GM19467 (cell line): ENCODE data around the gene RNF11.
"Not testable (repeated sequence)": the region's sequence is repeated elsewhere in the genome, so short reads cannot be mapped to it uniquely, and the experiment has no call there.

Experiments
- ATAC-seq: cut with Tn5 transposase; IDR thresholded peaks from one replicate; pipeline ENCODE4 v1.9.1; 2021; ENCODE audit warnings: mild to moderate bottlenecking, moderate library complexity; ENCODE audit not compliant: unreplicated experiment

Gene RNF11

DNA sequence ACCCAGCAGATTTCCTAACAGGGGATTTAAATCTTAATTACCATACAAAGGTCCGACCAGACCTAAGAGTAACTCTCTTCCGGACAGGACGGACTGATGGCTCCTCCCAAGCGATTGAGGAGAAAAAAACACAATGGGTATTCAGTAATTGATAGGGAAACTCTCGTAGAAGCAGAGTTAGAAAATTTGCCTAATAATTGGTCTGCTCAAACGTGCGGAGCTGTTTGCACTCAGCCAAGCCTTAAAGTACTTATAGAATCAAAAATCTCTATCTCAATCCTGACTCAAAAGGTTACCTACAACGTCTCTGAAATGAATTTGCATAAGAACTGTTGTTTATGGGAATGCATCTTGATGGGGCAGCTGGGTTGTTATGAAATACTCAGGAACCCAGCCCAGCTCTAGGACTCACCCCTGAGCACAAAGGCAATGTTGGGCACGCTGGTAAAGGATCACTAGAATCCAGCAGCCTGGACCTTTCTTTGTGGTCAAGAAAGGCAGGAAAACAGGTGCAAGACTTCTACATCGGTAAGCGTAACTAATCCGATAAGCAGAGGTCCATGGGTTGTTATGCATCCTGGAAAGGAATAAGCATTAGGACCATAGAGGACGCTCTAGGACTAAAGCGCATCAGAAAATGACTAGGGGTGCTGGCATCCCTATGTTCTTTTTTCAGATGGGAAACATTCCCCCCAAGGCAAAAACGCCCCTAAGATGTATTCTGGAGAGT lies 8.7 kb upstream of the RNF11 start:
- not testable (repeated sequence) for ATAC-seq

GRCh38 chr1:51228471-51228870 lies 7.6 kb upstream of the RNF11 start:
- ATAC-seq = not testable (repeated sequence)

DNA sequence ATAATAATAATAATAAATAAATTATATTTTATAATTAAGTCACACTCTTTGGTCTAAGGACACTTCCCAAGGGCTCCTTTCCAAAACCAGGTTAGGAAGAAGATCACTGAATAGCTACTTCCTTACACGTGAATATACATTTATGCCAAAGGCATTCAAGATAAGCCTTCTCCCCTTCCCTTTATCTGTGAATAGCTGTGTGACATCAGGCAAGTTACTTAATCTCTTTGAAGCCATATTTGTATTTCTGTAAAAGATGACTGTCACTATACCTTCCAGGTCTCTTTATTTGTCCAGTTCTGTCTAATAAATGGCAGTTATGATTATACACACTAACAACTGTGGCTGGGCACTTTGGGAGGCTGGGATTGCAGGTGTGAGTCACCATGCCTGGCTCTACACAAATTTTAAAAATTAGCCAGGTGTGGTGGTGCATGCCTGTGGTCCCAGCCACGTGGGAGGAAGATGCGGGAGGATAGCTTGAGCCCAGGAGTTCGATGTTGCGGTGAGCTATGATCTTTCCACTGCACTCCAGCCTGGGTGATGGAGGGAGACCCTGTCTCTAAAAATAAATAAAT lies 5.5 kb upstream of the RNF11 start:
- ATAC-seq = no peak

GRCh38 chr1:51231120-51231519 lies 5.0 kb upstream of the RNF11 start:
- ATAC-seq = no peak

- no peak for ATAC-seq
These were observed 4.2 kb upstream of the RNF11 start for GRCh38 chr1:51231896-51232295.

DNA sequence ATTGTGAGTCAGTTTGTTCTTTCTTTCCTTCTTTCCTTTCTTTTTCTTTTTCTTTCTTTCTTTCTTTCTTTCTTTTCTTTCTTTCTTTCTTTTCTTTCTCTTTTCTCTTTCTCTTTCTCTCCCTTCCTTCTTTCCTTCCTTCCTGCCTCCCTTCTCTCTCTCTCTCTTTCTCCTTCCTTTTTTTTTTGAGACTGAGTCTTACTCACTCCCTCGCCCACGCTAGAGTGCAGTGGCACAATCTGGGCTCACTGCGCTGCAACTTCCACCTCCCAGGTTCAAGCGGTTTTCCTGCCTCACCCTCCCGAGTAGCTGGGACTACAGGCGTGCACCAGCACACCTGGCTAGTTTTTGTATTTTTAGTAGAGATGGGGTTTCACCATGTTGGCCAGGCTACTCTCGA lies 1.8 kb upstream of the RNF11 start:
- not testable (repeated sequence) for ATAC-seq

- peak; percentile 58 for ATAC-seq
These were observed 1.2 kb upstream of the RNF11 start for GRCh38 chr1:51234721-51235425.

DNA sequence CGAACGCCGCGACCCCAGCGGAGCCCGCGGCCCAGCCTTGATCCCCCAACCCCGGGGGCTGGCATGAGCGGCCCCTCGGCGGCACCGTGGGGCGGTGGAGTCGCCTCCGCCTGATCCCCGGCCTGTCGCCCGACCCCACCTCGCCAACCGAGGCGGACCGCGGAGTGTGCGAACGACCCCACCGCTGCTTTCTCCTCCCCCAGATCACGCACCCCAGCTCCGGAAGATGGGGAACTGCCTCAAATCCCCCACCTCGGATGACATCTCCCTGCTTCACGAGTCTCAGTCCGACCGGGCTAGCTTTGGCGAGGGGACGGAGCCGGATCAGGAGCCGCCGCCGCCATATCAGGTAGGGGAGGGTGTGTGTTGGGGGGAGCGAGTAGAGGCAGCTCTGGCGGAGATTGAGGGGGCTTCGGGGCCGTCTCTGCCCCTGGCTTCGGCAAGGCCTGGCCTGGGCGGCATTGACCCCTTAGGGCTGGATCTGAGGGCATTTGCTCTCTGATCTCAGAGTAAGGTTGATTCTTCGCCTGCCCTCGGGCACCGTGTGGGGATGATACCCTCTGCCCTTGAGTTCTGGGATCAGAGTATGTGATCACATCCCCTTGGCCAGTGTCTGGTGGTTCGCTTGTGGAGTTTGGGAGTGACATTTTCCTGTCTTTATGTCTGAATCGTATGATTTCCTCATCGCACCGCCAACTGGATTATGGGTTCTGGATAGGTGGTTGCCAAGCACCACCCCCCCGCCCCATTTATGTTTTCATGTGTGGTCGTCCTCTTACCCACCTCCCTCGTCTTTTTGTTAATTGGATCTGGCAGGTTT lies 668 bp downstream of the RNF11 start:
- ATAC-seq = no peak

- no peak for ATAC-seq
These were observed 1.4 kb downstream of the RNF11 start for GRCh38 chr1:51237351-51238033.

- ATAC-seq = no peak
These were observed 1.9 kb downstream of the RNF11 start for GRCh38 chr1:51238034-51238403.

- ATAC-seq = no peak
These were observed 4.0 kb downstream of the RNF11 start for GRCh38 chr1:51240084-51240483.

DNA sequence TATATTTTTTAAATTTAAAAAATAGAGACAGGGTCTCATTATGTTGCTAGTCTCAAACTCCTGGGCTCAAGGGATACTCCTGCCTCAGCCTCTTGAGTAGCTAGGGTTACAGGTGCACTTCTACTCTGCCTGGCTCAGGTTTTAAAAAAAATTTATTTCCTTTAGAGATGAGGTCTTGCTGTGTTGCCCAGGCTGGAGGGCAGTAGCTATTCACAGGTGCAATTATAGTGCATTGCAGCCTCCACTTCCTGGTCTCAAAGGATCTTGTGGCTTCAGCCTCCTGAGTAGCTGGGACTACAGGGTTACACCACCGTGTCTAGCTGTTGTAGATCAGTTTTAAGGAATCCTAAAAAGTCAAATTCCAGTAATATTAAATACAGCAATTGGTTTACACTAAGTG lies 5.0 kb downstream of the RNF11 start:
- no peak for ATAC-seq

- ATAC-seq = no peak
These were observed 6.5 kb downstream of the RNF11 start for GRCh38 chr1:51242546-51242945.

- no peak for ATAC-seq
These were observed 10.9 kb downstream of the RNF11 start for GRCh38 chr1:51247022-51247421.

DNA sequence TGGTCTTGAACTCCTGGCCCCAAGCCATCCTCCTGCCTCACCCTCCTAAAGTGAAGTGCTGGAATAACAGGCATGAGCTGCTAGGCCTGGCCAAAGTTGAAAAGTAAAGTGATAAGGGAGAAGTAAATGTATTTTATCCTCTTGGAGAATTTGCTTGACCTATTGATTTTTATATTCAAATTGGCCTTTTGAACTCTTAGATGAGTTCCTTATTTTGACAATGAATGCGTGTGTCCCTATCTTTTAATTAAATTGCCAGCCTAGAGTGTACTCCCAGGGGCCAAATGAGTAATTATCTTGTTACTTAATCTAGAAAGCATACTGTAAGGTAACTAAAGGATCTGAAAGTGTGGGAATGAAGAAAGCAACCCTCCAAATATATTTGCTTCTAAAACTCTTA lies 11.4 kb downstream of the RNF11 start:
- ATAC-seq = no peak

- ATAC-seq = no peak
These were observed 13.4 kb downstream of the RNF11 start for GRCh38 chr1:51249445-51249844.

DNA sequence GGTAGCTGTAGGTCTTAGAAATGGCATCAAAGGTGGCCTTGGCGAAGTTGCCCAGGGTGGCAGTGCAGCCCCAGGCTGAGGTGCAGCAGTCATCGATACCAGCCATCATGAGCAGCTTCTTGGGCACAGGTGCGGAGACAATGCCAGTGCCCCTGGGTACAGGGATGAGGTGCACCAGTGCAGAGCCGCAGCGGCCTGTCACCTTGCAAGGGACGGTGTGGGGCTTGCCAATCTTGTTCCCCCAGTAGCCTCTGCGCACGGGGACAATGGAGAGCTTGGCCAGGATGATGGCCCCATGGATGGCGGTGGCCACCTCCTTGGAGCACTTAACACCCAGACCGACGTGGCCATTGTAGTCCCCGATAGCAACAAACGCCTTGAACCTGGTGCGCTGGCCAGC lies 14.7 kb downstream of the RNF11 start:
- not testable (repeated sequence) for ATAC-seq

DNA sequence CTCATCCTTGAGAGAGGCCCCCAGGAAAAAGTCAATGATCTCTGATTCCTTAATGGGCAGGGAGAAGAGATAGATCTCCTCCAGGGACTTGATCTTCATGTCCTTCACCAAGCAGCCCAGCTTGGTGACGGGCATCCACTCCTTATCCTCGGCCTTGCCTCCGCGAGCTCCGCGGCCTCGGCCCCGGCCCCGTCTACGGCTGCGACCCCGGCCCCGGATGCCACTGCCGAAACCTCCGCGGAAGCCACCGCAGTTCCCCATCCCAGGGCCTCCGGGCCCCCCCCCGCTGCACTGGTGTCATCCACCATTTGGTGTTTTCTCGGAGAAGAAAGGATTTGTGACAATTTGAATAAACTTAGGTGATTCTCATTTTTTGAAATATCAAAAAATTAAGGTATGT lies 15.1 kb downstream of the RNF11 start:
- not testable (repeated sequence) for ATAC-seq

GRCh38 chr1:51252366-51252765 lies 16.3 kb downstream of the RNF11 start:
- no peak for ATAC-seq

GRCh38 chr1:51253691-51254090 lies 17.6 kb downstream of the RNF11 start:
- ATAC-seq = no peak

DNA sequence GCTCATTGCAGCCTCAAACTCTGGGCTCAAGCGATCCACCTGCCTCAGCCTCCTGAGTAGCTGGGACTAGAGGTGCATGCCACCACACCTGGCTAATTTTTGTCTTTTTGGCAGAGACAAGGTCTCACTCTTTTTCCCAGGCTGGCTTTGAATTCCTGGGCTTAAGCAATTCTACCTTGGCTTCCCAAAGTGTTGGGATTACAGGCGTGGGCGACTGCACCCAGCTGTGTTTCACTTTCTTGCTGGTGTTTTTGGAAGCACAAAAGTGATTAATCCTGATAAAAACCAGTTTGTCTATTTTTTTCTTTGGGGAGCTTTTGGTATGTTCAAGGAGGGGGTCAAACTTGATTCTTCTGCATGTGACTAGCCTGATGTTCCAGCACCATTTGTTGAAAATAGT lies 19.3 kb downstream of the RNF11 start:
- ATAC-seq = no peak
